Adrenal gland (tissue), 12 donors: ENCODE results near the gene C1orf226. TPM values are rescaled to one million over a fixed set of nuclear protein-coding genes. Genes with fewer than 3 reads are reported as not detected.

Source experiments
- DNase-seq, 7 donors: peaks; one replicate each; pipeline ENCODE4 v3.0.0-alpha.2; 2019 to 2020
- H3K27ac ChIP-seq, 5 donors: fragments of 200-600 bp; sonication (generic) in 4 of 5; 1 replicate in 3 of 5; 2 replicates in 2 of 5; pipeline versions ENCODE4 v1.5.1 to v1.8.0; 2016 to 2020; ENCODE audit warnings: mild to moderate bottlenecking in 1 of 5
- H3K27me3 ChIP-seq: fragments of 200-600 bp; 2 replicates; pipeline ENCODE4 v1.8.0; 2021
- H3K36me3 ChIP-seq, 2 donors: fragments of 200-600 bp; replicated peaks in 1 of 2; 1 replicate in 1 of 2; 2 replicates in 1 of 2; pipeline versions ENCODE4 v1.5.1 to v1.8.0; 2018 to 2022
- H3K4me1 ChIP-seq, 2 donors: fragments of 200-600 bp; replicated peaks in 1 of 2; 1 replicate in 1 of 2; 2 replicates in 1 of 2; pipeline versions ENCODE4 v1.5.1 to v1.8.0; 2018 to 2021
- H3K4me3 ChIP-seq, 4 donors: fragments of 200-600 bp; sonication (generic) in 3 of 4; one replicate each; pipeline ENCODE4 v1.5.1; 2016 to 2018
- H3K9me3 ChIP-seq, 3 donors: fragments of 200-600 bp; sonication (generic) in 1 of 3; replicated peaks in 1 of 3; 1 replicate in 2 of 3; 2 replicates in 1 of 3; pipeline versions ENCODE4 v1.5.1 to v1.8.0; 2016 to 2021
- CTCF ChIP-seq, 6 experiments: fragments of 450-650 bp in 4 of 6; fragments of 200-600 bp in 2 of 6; sonication (generic) in 1 of 6; IDR thresholded peaks; 1 replicate in 5 of 6; 2 replicates in 1 of 6; pipeline versions ENCODE4 v1.5.1 to v1.8.0; 2016 to 2021; ENCODE audit warnings: antibody characterized with exemption in 6 of 6, mild to moderate bottlenecking in 2 of 6, moderate library complexity in 1 of 6
- POLR2A ChIP-seq, 2 donors: fragments of 450-650 bp; IDR thresholded peaks; one replicate each; pipeline ENCODE4 v1.6.1; 2017; ENCODE audit warnings: antibody characterized with exemption in 2 of 2, mild to moderate bottlenecking in 2 of 2, moderate library complexity in 1 of 2
- WGBS, 4 donors: extraction: QIAGEN DNeasy Blood & Tissue Kit in 2 of 4; methylation state at CpG; one replicate each; pipeline versions ENCODE4 v1.1.5 to v1.1.7; 2013 to 2017; 5-methylcytosine and 5-hydroxymethylcytosine counted together
- intact Hi-C, 2 donors: fragments of 100-400 bp; cut with DNase I; formaldehyde crosslinking; loops; one replicate each; pipeline versions ENCODE4 v1.14.1 to v1.15.0; 2022 to 2023
- polyA plus RNA-seq, 3 donors: library from polyadenylated mRNA; stranded (reverse); fragments of 200-250 nt in 2 of 3; fragments of 350-450 nt in 1 of 3; fragmentation: Illumina TruSeq in 1 of 3; extraction: RNeasy Lipid Tissue Mini Kit (QIAGEN cat#74804) in 1 of 3; gene quantifications; one replicate each; pipeline ENCODE4 v1.2.3, GENCODE V29; 2013 to 2014
- total RNA-seq, 9 donors: library from RNA; depleted of rRNA in 4 of 9; stranded (reverse); fragments of >200 nt in 4 of 9; fragments of 120-200 nt in 1 of 9; fragmentation: NEBNext Ultra II Directional in 1 of 9; extraction: Animal tissue kit (Norgen Biotek cat#: 25700) in 1 of 9; gene quantifications; one replicate each; pipeline versions ENCODE4 v1.1.0 to v1.2.4, GENCODE V29; 2013 to 2023
- donor health status: healthy with polysubstance abuse.
- donor health status: Bipolar disorder and iron deficiency.
- donor health status: DM: yes; HTN: yes; CAD: no.
- donor health status: DM: no; HTN: no; CAD: no.
- donor health status: DM: no; HTN: no; CAD: no.
- donor health status: DM: yes; HTN: yes; CAD: no.

C1orf226 gene
- total and polyA plus RNA-seq, 12 donors: 0.95 to 48.0 (median 6.8) TPM

GRCh38 chr1:162336621-162337285 is 44.8 kb upstream of the C1orf226 start:
- TF ChIP-seq CTCF (IDR thresholded peaks at IDR 0.05): no peak
- TF ChIP-seq POLR2A (IDR thresholded peaks at IDR 0.05): no peak
- Histone ChIP-seq H3K36me3 (no peaks in the 10 kb centered on the region), H3K4me3 (no peak overlapping the region), H3K9me3 (no peaks in the 10 kb centered on the region), H3K27me3 (no peaks in the 10 kb centered on the region), H3K4me1 (no peaks in the 10 kb centered on the region), H3K27ac (no peak overlapping the region)
- WGBS, 4 donors: 77 to 83% (median 81%) methylated on average over 7 of the region's 7 CpGs
- DNase-seq: no peak
- intact Hi-C loops: no loop called here

GRCh38 chr1:162342452-162342983 is 39.0 kb upstream of the C1orf226 start:
- 86 to 100% (median 94%) methylated on average over 1 of the region's 1 CpG for WGBS, 4 donors
- intact Hi-C loops: no loop called here

GRCh38 chr1:162343470-162343869 is 38.1 kb upstream of the C1orf226 start:
- 84 to 94% (median 88%) methylated on average over 5 of the region's 5 CpGs for WGBS, 4 donors
- no peaks in the 10 kb centered on the region for H3K4me1 ChIP-seq

More at GRCh38 chr1:162342452-162342983, 39.0 kb upstream of the C1orf226 start:
- DNase-seq: no peak
- no peaks in the 10 kb centered on the region for H3K36me3 ChIP-seq
- no peak overlapping the region for H3K27ac ChIP-seq
- no peak overlapping the region for H3K4me3 ChIP-seq
- no peak for TF ChIP-seq CTCF (IDR thresholded peaks at IDR 0.05)
- no peak for TF ChIP-seq POLR2A (IDR thresholded peaks at IDR 0.05)
- H3K27me3 ChIP-seq: no peaks in the 10 kb centered on the region
- no peaks in the 10 kb centered on the region for H3K4me1 ChIP-seq
- H3K9me3 ChIP-seq: no peaks in the 10 kb centered on the region

GRCh38 chr1:162347281-162347680 is 34.2 kb upstream of the C1orf226 start:
- no peak for DNase-seq
- TF ChIP-seq POLR2A (IDR thresholded peaks at IDR 0.05): no peak
- TF ChIP-seq CTCF (IDR thresholded peaks at IDR 0.05): no peak
- no peak overlapping the region for H3K27ac ChIP-seq
- intact Hi-C loops: no loop called here
- no peaks in the 10 kb centered on the region for H3K9me3 ChIP-seq
- no peaks in the 10 kb centered on the region for H3K36me3 ChIP-seq
- H3K4me1 ChIP-seq: no peaks in the 10 kb centered on the region
- no peaks in the 10 kb centered on the region for H3K27me3 ChIP-seq
- 61 to 67% (median 65%) methylated on average over 3 of the region's 3 CpGs for WGBS, 4 donors
- no peak overlapping the region for H3K4me3 ChIP-seq

More at GRCh38 chr1:162343470-162343869, 38.1 kb upstream of the C1orf226 start:
- Histone ChIP-seq H3K9me3 (no peaks in the 10 kb centered on the region), H3K27ac (no peak overlapping the region), H3K27me3 (no peaks in the 10 kb centered on the region), H3K4me3 (no peak overlapping the region), H3K36me3 (no peaks in the 10 kb centered on the region)
- intact Hi-C loops: no loop called here
- DNase-seq: no peak
- no peak for TF ChIP-seq CTCF (IDR thresholded peaks at IDR 0.05)
- no peak for TF ChIP-seq POLR2A (IDR thresholded peaks at IDR 0.05)
